CD4-positive, CD25-positive, alpha-beta regulatory T cell (primary cell): ENCODE measurements around the gene PDZD8. TPM values are rescaled to one million over a fixed set of nuclear protein-coding genes. Genes with fewer than 3 reads are reported as not detected.

ENCODE experiments used
- ATAC-seq, 2 donors: fragments of 150-1000 bp; cut with Tn5 transposase; one replicate each; pipeline ENCODE4 v1.10.0; 2021; ENCODE audit warnings: low read depth in 2 of 2, moderate number of reproducible peaks in 2 of 2, moderate library complexity in 1 of 2
- DNase-seq, 3 donors: peaks; one replicate each; pipeline versions ENCODE4 v3.0.0 to v3.0.0-alpha.2; 2012 to 2022; ENCODE audit warnings: mixed read lengths in 1 of 3
- H3K27ac ChIP-seq: one replicate; pipeline ENCODE4 v1.7.0; 2013; ENCODE audit warnings: mild to moderate bottlenecking, low read length; ENCODE audit not compliant: insufficient read depth, poor library complexity, severe bottlenecking
- H3K27me3 ChIP-seq: one replicate; pipeline ENCODE4 v1.7.0; 2013; ENCODE audit warnings: low read length; ENCODE audit not compliant: control insufficient read depth, insufficient read depth
- H3K36me3 ChIP-seq: one replicate; pipeline ENCODE4 v1.7.0; 2013; ENCODE audit warnings: mild to moderate bottlenecking, low read length, moderate library complexity; ENCODE audit not compliant: control insufficient read depth, insufficient read depth
- H3K4me1 ChIP-seq: 2 replicates; pipeline ENCODE4 v1.7.0; 2013; ENCODE audit warnings: mild to moderate bottlenecking, low read length; ENCODE audit not compliant: insufficient read depth, control insufficient read depth, poor library complexity, severe bottlenecking
- H3K4me3 ChIP-seq: one replicate; pipeline ENCODE4 v1.7.0; 2013; ENCODE audit warnings: low read depth, mild to moderate bottlenecking, low read length, moderate library complexity
- H3K9me3 ChIP-seq, 2 experiments: 1 replicate in 1 of 2; 2 replicates in 1 of 2; pipeline ENCODE4 v1.7.0; 2013; ENCODE audit warnings: low read length in 2 of 2, mild to moderate bottlenecking in 1 of 2, moderate library complexity in 1 of 2; ENCODE audit not compliant: control insufficient read depth in 2 of 2
- H3K27ac Mint-ChIP-seq, 3 donors: one replicate each; pipeline ENCODE4 v1.8.0; 2020 to 2022; ENCODE audit warnings: mild to moderate bottlenecking in 3 of 3, mixed read lengths in 3 of 3, moderate library complexity in 2 of 3
- H3K27me3 Mint-ChIP-seq: one replicate; pipeline ENCODE4 v1.8.0; 2022; ENCODE audit warnings: mild to moderate bottlenecking, mixed read lengths
- H3K36me3 Mint-ChIP-seq: one replicate; pipeline ENCODE4 v1.8.0; 2020; ENCODE audit warnings: mixed read lengths
- H3K4me1 Mint-ChIP-seq, 4 donors: one replicate each; pipeline ENCODE4 v1.8.0; 2020 to 2022; ENCODE audit warnings: mixed read lengths in 4 of 4, mild to moderate bottlenecking in 1 of 4
- H3K4me3 Mint-ChIP-seq, 4 donors: one replicate each; pipeline ENCODE4 v1.8.0; 2020 to 2022; ENCODE audit warnings: mild to moderate bottlenecking in 4 of 4, mixed read lengths in 4 of 4, moderate library complexity in 3 of 4
- H3K9me3 Mint-ChIP-seq, 7 donors: one replicate each; pipeline ENCODE4 v1.8.0; 2020 to 2022; ENCODE audit warnings: mixed read lengths in 7 of 7, mild to moderate bottlenecking in 3 of 7, moderate library complexity in 2 of 7
- polyA plus RNA-seq, 4 donors: library from polyadenylated mRNA; unstranded; fragments of 300-500 nt; fragmentation: Illumina TruSeq; gene quantifications; one replicate each; pipeline ENCODE4 v1.2.3, GENCODE V29; 2021
- total RNA-seq: library from RNA; stranded (reverse); gene quantifications from one replicate; pipeline ENCODE4 v1.2.3, GENCODE V29; 2022

The PDZD8 gene
- total and polyA plus RNA-seq, 5 donors from 2014 or later: 3.1 to 30.4 (median 8.4) TPM

DNA sequence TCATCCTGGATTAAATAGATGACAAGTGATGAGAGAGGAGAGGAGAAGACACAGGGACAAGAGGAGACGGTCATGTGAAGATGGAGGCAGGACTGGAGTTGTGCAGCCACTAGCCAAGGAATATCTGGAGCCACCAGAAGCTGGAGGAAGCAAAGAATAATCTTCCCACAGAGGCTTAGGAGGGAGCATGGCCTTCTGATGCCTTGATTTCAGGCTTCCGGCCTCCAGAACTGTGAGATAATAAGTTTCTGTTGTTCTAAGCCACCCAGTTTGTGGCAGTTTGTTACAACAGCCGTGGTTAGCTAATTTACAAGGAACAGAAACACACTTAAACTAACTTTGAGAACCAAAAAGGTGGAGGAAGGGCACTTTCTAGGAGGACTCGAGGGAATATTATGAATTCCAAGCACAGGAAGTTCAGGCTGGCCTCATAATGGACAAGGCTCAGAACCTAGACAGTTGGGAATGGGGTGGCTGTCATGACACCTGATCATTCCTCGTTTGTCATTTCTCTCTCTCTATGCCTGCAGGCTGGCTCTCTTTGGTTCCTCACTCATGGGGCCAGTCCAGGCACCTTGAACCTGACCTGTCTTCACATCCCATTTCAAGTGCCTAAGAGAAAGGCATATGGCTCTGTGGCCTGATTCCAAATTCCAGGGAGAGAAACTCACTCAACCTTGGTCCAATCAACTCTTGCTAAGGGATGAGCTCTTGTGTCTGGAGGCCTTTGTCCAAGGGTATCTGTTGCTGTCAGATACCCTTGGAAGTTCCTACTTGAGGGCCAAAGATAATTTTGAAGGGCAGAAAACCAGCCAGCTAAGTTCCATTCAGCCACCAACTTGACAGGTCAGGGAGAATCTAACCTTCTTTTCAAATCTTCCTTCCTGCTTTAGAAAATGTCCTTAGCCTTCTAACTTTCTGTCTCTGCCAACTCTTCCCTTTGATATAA, 33.5 kb upstream of the PDZD8 start:
- peaks cover 5% of the 10 kb centered on the region for H3K27me3 ChIP-seq
- no peaks in the 10 kb centered on the region for H3K9me3 ChIP-seq
- DNase-seq (no peak), ATAC-seq (no peak)
- H3K4me1 Mint-ChIP-seq: no peaks in the 10 kb centered on the region
- no peak overlapping the region for H3K27ac ChIP-seq
- peaks cover 42% of the 10 kb centered on the region for H3K27me3 Mint-ChIP-seq
- no peak overlapping the region for H3K4me3 Mint-ChIP-seq
- no peaks in the 10 kb centered on the region for H3K4me1 ChIP-seq
- peaks cover 0 to 1% (median 0%) of the 10 kb centered on the region in 7 donors for H3K9me3 Mint-ChIP-seq
- no peak overlapping the region for H3K4me3 ChIP-seq
- no peak overlapping the region for H3K27ac Mint-ChIP-seq
- H3K36me3 ChIP-seq: no peaks in the 10 kb centered on the region
- no peaks in the 10 kb centered on the region for H3K36me3 Mint-ChIP-seq

DNA sequence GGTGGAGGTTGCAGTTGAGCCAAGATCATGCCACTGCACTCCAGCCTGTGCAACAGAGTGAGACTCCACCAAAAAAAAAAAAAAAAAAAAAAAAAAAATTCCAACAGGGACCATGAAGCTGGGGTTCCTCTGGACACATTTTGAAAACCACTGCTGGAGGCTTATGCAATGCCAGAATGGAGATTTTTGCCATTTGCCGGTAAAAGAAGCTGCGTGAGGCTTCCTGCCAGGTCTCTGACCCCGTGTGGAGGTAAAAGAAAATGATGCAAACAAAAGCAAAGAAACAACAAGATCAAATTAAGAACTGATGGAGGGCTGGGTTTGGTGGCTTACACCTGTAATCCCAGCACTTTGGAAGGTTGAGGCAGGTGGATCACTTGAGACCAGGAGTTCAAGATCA, 30.5 kb upstream of the PDZD8 start:
- Histone ChIP-seq H3K27ac (no peak overlapping the region), H3K4me3 (no peak overlapping the region), H3K4me1 (no peaks in the 10 kb centered on the region), H3K9me3 (no peaks in the 10 kb centered on the region), H3K36me3 (no peaks in the 10 kb centered on the region), H3K27me3 (peaks cover 5% of the 10 kb centered on the region)
- Mint-ChIP-seq H3K4me3 (no peak overlapping the region), H3K9me3 (peaks cover 0 to 1% (median 0%) of the 10 kb centered on the region in 7 donors), H3K27ac (no peak overlapping the region), H3K4me1 (no peaks in the 10 kb centered on the region), H3K36me3 (no peaks in the 10 kb centered on the region), H3K27me3 (peaks cover 22% of the 10 kb centered on the region)
- ATAC-seq (no peak), DNase-seq (no peak)

DNA sequence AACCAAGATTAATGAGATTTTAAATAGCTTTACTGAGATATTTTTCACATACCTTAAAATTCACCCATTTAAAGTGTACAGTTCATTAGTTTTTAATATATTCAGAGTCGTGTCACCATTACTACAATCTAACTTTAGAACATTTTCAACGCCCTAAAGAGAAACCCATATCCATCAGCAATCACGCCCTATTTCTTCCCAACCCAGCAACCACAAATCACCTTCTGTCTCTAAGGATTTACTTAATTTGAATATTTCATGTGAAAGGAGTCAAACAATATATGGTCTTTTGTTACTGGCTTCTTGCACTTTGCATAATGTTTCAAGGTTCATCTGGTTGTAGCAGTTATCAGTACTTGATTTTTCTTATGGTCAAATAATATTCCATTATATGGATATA, 25.1 kb upstream of the PDZD8 start:
- H3K9me3 Mint-ChIP-seq: no peaks in the 10 kb centered on the region
- DNase-seq: no peak
- H3K27me3 Mint-ChIP-seq: peaks cover 26% of the 10 kb centered on the region
- H3K4me3 Mint-ChIP-seq: no peak overlapping the region
- Histone ChIP-seq H3K9me3 (no peaks in the 10 kb centered on the region), H3K4me3 (no peak overlapping the region), H3K27ac (no peak overlapping the region), H3K4me1 (no peaks in the 10 kb centered on the region), H3K27me3 (no peaks in the 10 kb centered on the region), H3K36me3 (no peaks in the 10 kb centered on the region)
- H3K4me1 Mint-ChIP-seq: no peaks in the 10 kb centered on the region
- no peaks in the 10 kb centered on the region for H3K36me3 Mint-ChIP-seq
- ATAC-seq: no peak
- H3K27ac Mint-ChIP-seq: no peak overlapping the region

DNA sequence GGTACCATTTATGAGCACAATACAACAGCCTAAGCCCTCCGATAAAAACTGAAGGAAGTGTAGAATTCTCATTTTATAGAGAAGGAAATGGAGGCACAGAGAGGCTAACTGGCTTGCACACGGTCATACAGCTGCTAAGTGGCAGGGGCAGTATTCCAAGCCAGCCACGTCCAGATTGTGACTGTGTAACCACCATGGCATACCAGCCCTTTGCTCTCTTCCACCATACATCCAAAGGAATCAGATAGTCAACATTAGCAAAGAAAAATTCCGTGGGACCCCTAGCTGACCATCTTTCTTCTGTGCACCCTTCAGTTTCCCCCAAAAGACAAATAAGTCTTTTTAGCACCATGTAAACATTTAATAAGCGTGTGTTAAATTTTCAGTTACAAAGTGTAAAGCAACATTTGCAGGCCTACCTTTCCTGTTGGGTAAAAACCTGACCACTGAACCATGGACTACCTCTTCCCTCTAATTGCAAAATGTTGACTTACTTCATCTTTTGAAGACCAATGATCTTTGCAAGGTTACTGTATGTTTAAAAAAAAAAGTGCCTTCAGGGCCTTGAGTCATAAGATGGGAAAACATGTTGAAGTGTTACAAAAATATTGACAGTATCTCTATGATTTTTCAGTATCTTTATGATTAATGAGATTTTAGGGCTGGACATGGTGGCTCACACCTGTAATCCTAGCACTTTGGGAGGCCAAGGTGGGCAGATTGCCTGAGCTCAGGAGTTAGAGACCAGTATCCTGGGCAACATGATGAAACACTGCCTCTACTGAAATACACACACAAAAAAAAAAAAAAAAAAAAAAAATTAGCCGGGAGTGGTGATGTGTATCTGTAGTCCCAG, 24.3 kb upstream of the PDZD8 start:
- Mint-ChIP-seq H3K36me3 (no peaks in the 10 kb centered on the region), H3K27me3 (peaks cover 30% of the 10 kb centered on the region), H3K27ac (no peak overlapping the region), H3K4me1 (no peaks in the 10 kb centered on the region), H3K4me3 (no peak overlapping the region), H3K9me3 (peaks cover 0 to 1% (median 0%) of the 10 kb centered on the region in 7 donors)
- no peaks in the 10 kb centered on the region for H3K4me1 ChIP-seq
- no peak overlapping the region for H3K27ac ChIP-seq
- no peaks in the 10 kb centered on the region for H3K36me3 ChIP-seq
- ATAC-seq: no peak
- no peak for DNase-seq
- no peaks in the 10 kb centered on the region for H3K9me3 ChIP-seq
- no peak overlapping the region for H3K4me3 ChIP-seq
- H3K27me3 ChIP-seq: no peaks in the 10 kb centered on the region

DNA sequence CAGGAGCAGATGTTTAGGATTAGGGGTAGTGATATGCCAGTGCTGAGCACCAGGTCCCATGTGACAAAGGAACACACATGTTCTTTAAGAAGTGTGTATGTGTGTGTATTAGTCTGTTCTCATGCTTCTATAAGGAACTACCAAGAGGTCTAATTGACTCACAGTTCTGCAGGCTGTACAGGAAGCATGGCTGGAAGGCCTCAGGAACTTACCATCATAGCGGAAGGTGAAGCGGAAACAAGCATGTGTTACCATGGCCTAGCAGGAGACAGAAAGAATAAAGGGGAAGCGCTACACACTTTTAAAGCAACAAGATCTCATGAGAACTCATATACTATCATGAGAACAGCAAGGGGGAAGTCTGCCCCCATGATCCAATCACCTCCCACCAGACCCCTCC, 22.8 kb upstream of the PDZD8 start:
- peaks cover 27% of the 10 kb centered on the region for H3K27me3 Mint-ChIP-seq
- no peak for DNase-seq
- Histone ChIP-seq H3K4me3 (no peak overlapping the region), H3K9me3 (no peaks in the 10 kb centered on the region), H3K27ac (no peak overlapping the region), H3K36me3 (no peaks in the 10 kb centered on the region), H3K4me1 (no peaks in the 10 kb centered on the region), H3K27me3 (peaks cover 2% of the 10 kb centered on the region)
- no peak for ATAC-seq
- peaks cover 0 to 3% (median 0%) of the 10 kb centered on the region in 7 donors for H3K9me3 Mint-ChIP-seq
- no peaks in the 10 kb centered on the region for H3K36me3 Mint-ChIP-seq
- no peak overlapping the region for H3K4me3 Mint-ChIP-seq
- no peak overlapping the region for H3K27ac Mint-ChIP-seq
- H3K4me1 Mint-ChIP-seq: no peaks in the 10 kb centered on the region

DNA sequence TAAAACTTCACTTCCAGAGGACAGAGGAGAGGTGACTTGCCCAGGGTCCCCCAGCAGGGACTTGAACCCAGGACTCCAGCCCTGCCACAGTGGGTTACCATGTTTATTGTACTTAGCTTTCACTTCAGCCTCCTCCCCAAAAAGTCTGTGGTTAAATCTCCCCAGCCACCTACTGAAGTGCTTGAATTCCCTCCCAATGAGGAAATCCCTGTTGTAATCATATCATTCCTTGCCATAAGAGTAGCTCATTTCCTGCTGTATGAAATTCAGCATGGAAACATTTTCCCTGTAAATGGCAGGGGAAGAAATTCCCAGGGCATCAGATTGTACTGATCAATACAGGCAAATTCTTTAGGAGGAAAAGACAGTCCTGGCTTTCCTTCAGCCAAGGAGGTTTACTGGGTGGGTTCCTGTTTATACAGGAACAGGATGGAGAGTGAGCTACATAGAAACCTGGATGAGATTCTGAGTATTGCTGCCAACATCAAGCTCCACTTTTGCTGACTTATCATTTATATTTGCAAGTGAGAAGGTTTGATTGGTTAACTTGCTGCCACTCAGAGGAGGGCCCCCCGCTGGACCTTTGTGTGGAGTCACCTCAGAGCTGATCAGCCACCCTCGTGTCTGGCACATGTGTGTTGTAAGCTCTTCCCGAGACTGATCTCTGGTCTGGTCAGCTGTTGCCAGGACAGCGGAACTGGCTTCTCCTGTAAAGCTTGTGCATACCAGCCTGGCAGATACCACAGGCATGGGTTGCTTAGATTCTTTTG, 16.4 kb upstream of the PDZD8 start:
- ATAC-seq (no peak), DNase-seq (peak in 1 of 3 donors; percentile 46)
- Histone ChIP-seq H3K27ac (no peak overlapping the region), H3K27me3 (peaks cover 28% of the 10 kb centered on the region), H3K4me1 (no peaks in the 10 kb centered on the region), H3K36me3 (no peaks in the 10 kb centered on the region), H3K4me3 (no peak overlapping the region), H3K9me3 (no peaks in the 10 kb centered on the region)
- Mint-ChIP-seq H3K27ac (no peak overlapping the region), H3K9me3 (peaks cover 0 to 3% (median 1%) of the 10 kb centered on the region in 7 donors), H3K27me3 (peaks cover 53% of the 10 kb centered on the region), H3K36me3 (no peaks in the 10 kb centered on the region), H3K4me1 (no peaks in the 10 kb centered on the region), H3K4me3 (no peak overlapping the region)

DNA sequence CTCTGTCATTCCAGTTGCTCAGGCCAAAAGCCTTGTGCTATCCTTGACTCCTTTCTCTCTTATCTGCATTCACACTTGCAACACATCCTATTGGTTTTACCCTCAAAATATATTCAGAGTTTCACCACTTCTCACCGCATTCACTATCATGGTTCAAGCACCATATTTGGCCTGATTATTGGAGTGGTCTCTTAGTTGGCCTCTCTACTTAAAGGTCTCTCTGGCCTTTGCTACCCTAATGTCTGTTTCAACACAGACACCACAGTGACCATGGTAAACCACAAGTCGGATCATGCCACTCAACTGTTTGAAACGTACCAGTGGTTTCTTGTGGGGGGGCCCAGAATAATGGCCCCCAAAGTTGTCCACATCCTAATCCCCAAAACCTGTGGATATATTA, 15.2 kb upstream of the PDZD8 start:
- ATAC-seq (no peak), DNase-seq (no peak)
- peaks cover 0 to 6% (median 1%) of the 10 kb centered on the region in 7 donors for H3K9me3 Mint-ChIP-seq
- H3K9me3 ChIP-seq: no peaks in the 10 kb centered on the region
- peaks cover 61% of the 10 kb centered on the region for H3K27me3 Mint-ChIP-seq
- H3K36me3 ChIP-seq: no peaks in the 10 kb centered on the region
- H3K4me1 Mint-ChIP-seq: no peaks in the 10 kb centered on the region
- no peaks in the 10 kb centered on the region for H3K36me3 Mint-ChIP-seq
- H3K27me3 ChIP-seq: peaks cover 29% of the 10 kb centered on the region
- no peak overlapping the region for H3K27ac ChIP-seq
- H3K4me3 Mint-ChIP-seq: no peak overlapping the region
- H3K4me1 ChIP-seq: no peaks in the 10 kb centered on the region
- no peak overlapping the region for H3K27ac Mint-ChIP-seq
- H3K4me3 ChIP-seq: no peak overlapping the region
